ENCODE measurements around the gene CCNG1.

GRCh38 chr5:163444526-163444925 is 7.1 kb downstream of the CCNG1 start:
- TF ChIP-seq POLR2A (IDR thresholded peaks at IDR 0.05) = no peak
- TF ChIP-seq POLR2AphosphoS5 (IDR thresholded peaks at IDR 0.05; ENCODE audit: insufficient read depth in 1 of 2, low read depth in 1 of 2) = no peak
- no peak for TF ChIP-seq CTCF (IDR thresholded peaks at IDR 0.05)
